ENCODE data around the gene EHHADH. TPM values are rescaled to one million over a fixed set of nuclear protein-coding genes. Genes with fewer than 3 reads are reported as not detected.

EHHADH gene
- total and polyA plus RNA-seq, 2 experiments from 2014 or later: 2.5 to 6.0 TPM

DNA sequence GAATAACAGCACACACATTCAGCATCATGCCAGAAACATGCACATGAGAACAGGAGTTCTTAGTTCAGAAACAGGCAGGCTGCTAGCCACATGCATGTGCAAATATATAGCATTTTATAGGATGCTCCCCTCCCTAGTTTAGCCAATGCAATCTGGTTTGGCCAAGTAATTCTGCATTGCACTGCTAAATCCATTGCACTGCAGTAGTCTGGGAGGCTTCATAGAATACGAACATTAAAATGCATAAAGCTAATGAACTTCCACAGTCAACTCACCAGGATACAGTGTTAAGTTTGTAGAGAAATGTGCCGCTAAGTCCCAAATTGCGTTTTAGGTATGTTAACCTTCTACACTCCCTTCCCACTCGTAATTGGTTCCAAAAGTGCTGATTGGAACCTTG, 41.8 kb downstream of the EHHADH start (continued):
- TF ChIP-seq, protein P1, sequence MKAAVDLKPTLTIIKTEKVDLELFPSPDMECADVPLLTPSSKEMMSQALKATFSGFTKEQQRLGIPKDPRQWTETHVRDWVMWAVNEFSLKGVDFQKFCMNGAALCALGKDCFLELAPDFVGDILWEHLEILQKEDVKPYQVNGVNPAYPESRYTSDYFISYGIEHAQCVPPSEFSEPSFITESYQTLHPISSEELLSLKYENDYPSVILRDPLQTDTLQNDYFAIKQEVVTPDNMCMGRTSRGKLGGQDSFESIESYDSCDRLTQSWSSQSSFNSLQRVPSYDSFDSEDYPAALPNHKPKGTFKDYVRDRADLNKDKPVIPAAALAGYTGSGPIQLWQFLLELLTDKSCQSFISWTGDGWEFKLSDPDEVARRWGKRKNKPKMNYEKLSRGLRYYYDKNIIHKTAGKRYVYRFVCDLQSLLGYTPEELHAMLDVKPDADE (IDR thresholded peaks at IDR 0.05): no peak
- no peak for TF ChIP-seq POLR2AphosphoS5 (IDR thresholded peaks at IDR 0.05; ENCODE audit: low read depth)

- TF ChIP-seq EZH2 (IDR thresholded peaks at IDR 0.05; ENCODE audit: low read depth, unreplicated experiment) (no peak), ZNF114 (CRISPR knock-in tag; IDR thresholded peaks at IDR 0.05) (no peak), CREB1 (CRISPR knock-in tag; IDR thresholded peaks at IDR 0.05; ENCODE audit: low read depth) (no peak), JUNB (IDR thresholded peaks at IDR 0.05; ENCODE audit: unreplicated experiment) (no peak), STAT1 (IDR thresholded peaks at IDR 0.05; ENCODE audit: unreplicated experiment) (no peak)
- H3K4me2 ChIP-seq: no peak overlapping the region
- H3K27ac ChIP-seq (ENCODE audit: low read depth): no peak overlapping the region
- H3K36me3 ChIP-seq (ENCODE audit: insufficient read depth): no peaks in the 10 kb centered on the region
- H3K4me1 Mint-ChIP-seq: no peaks in the 10 kb centered on the region
- no peaks in the 10 kb centered on the region for H3F3A ChIP-seq (replicated peaks; ENCODE audit: low read depth)
- H3K27me3 Mint-ChIP-seq (ENCODE audit: insufficient read depth, low read depth, poor library complexity): no peaks in the 10 kb centered on the region
- H2AFZ ChIP-seq: no peak overlapping the region
- H3K4me3 ChIP-seq: no peak overlapping the region
- no peaks in the 10 kb centered on the region for H3K27me3 ChIP-seq (ENCODE audit: insufficient read depth)
- H3K4me3 Mint-ChIP-seq: no peak overlapping the region
- H3K79me2 ChIP-seq (replicated peaks; ENCODE audit: insufficient read depth): no peaks in the 10 kb centered on the region
- ATAC-seq (no peak), DNase-seq (ENCODE audit: low spot score) (no peak)
- H4K20me1 ChIP-seq (replicated peaks; ENCODE audit: insufficient read depth): no peaks in the 10 kb centered on the region
- no peaks in the 10 kb centered on the region for H3K4me1 ChIP-seq (ENCODE audit: insufficient read depth)
- H3K27ac Mint-ChIP-seq: no peak overlapping the region
- H3K9me3 Mint-ChIP-seq: no peaks in the 10 kb centered on the region
- no peaks in the 10 kb centered on the region for H3K36me3 Mint-ChIP-seq (ENCODE audit: low read depth)
- no peaks in the 10 kb centered on the region for H3K9me2 ChIP-seq (ENCODE audit: insufficient read depth)
Observed at GRCh38 chr3:185210621-185211142, 43.2 kb downstream of the EHHADH start.

GRCh38 chr3:185208823-185209222, 45.0 kb downstream of the EHHADH start:
- H3K4me1 Mint-ChIP-seq: no peaks in the 10 kb centered on the region
- H4K20me1 ChIP-seq (replicated peaks; ENCODE audit: insufficient read depth): no peaks in the 10 kb centered on the region
- no peaks in the 10 kb centered on the region for H3K9me2 ChIP-seq (ENCODE audit: insufficient read depth)
- H3K36me3 Mint-ChIP-seq (ENCODE audit: low read depth): no peaks in the 10 kb centered on the region
- H3K27me3 Mint-ChIP-seq (ENCODE audit: insufficient read depth, low read depth, poor library complexity): no peaks in the 10 kb centered on the region
- DNase-seq (ENCODE audit: low spot score) (no peak), ATAC-seq (no peak)
- H3K4me3 ChIP-seq: no peak overlapping the region
- no peaks in the 10 kb centered on the region for H3K27me3 ChIP-seq (ENCODE audit: insufficient read depth)
- H3K36me3 ChIP-seq (ENCODE audit: insufficient read depth): no peaks in the 10 kb centered on the region
- no peak overlapping the region for H3K27ac ChIP-seq (ENCODE audit: low read depth)
- no peak overlapping the region for H2AFZ ChIP-seq
- no peak overlapping the region for H3K4me3 Mint-ChIP-seq
- H3F3A ChIP-seq (replicated peaks; ENCODE audit: low read depth): no peaks in the 10 kb centered on the region
- no peak overlapping the region for H3K27ac Mint-ChIP-seq
- no peaks in the 10 kb centered on the region for H3K9me3 Mint-ChIP-seq
- H3K4me1 ChIP-seq (ENCODE audit: insufficient read depth): no peaks in the 10 kb centered on the region
- no peak overlapping the region for H3K4me2 ChIP-seq
- H3K79me2 ChIP-seq (replicated peaks; ENCODE audit: insufficient read depth): no peaks in the 10 kb centered on the region
- TF ChIP-seq POLR2AphosphoS5 (IDR thresholded peaks at IDR 0.05; ENCODE audit: low read depth) (no peak), EZH2 (IDR thresholded peaks at IDR 0.05; ENCODE audit: low read depth, unreplicated experiment) (no peak), CTCF (conservative IDR thresholded peaks at IDR 0.05; ENCODE audit: low read depth in 2 of 2) (no peak), ZNF114 (CRISPR knock-in tag; IDR thresholded peaks at IDR 0.05) (no peak), ZNF331 (CRISPR knock-in tag; IDR thresholded peaks at IDR 0.05; ENCODE audit: low read depth) (no peak)
- TF ChIP-seq, protein P2, sequence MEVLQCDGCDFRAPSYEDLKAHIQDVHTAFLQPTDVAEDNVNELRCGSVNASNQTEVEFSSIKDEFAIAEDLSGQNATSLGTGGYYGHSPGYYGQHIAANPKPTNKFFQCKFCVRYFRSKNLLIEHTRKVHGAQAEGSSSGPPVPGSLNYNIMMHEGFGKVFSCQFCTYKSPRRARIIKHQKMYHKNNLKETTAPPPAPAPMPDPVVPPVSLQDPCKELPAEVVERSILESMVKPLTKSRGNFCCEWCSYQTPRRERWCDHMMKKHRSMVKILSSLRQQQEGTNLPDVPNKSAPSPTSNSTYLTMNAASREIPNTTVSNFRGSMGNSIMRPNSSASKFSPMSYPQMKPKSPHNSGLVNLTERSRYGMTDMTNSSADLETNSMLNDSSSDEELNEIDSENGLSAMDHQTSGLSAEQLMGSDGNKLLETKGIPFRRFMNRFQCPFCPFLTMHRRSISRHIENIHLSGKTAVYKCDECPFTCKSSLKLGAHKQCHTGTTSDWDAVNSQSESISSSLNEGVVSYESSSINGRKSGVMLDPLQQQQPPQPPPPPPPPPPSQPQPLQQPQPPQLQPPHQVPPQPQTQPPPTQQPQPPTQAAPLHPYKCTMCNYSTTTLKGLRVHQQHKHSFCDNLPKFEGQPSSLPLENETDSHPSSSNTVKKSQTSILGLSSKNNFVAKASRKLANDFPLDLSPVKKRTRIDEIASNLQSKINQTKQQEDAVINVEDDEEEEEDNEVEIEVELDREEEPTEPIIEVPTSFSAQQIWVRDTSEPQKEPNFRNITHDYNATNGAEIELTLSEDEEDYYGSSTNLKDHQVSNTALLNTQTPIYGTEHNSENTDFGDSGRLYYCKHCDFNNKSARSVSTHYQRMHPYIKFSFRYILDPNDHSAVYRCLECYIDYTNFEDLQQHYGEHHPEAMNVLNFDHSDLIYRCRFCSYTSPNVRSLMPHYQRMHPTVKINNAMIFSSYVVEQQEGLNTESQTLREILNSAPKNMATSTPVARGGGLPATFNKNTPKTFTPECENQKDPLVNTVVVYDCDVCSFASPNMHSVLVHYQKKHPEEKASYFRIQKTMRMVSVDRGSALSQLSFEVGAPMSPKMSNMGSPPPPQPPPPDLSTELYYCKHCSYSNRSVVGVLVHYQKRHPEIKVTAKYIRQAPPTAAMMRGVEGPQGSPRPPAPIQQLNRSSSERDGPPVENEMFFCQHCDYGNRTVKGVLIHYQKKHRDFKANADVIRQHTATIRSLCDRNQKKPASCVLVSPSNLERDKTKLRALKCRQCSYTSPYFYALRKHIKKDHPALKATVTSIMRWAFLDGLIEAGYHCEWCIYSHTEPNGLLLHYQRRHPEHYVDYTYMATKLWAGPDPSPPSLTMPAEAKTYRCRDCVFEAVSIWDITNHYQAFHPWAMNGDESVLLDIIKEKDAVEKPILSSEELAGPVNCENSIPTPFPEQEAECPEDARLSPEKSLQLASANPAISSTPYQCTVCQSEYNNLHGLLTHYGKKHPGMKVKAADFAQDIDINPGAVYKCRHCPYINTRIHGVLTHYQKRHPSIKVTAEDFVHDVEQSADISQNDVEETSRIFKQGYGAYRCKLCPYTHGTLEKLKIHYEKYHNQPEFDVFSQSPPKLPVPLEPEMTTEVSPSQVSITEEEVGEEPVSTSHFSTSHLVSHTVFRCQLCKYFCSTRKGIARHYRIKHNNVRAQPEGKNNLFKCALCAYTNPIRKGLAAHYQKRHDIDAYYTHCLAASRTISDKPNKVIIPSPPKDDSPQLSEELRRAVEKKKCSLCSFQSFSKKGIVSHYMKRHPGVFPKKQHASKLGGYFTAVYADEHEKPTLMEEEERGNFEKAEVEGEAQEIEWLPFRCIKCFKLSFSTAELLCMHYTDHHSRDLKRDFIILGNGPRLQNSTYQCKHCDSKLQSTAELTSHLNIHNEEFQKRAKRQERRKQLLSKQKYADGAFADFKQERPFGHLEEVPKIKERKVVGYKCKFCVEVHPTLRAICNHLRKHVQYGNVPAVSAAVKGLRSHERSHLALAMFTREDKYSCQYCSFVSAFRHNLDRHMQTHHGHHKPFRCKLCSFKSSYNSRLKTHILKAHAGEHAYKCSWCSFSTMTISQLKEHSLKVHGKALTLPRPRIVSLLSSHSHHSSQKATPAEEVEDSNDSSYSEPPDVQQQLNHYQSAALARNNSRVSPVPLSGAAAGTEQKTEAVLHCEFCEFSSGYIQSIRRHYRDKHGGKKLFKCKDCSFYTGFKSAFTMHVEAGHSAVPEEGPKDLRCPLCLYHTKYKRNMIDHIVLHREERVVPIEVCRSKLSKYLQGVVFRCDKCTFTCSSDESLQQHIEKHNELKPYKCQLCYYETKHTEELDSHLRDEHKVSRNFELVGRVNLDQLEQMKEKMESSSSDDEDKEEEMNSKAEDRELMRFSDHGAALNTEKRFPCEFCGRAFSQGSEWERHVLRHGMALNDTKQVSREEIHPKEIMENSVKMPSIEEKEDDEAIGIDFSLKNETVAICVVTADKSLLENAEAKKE (CRISPR knock-in tag; IDR thresholded peaks at IDR 0.05): no peak
- TF ChIP-seq, protein P1 (IDR thresholded peaks at IDR 0.05): no peak

Data from GM23338 (cell line).